Measurements from ENCODE around the gene ANP32B. TPM values are rescaled to one million over a fixed set of nuclear protein-coding genes. Genes with fewer than 3 reads are reported as not detected.

Gene ANP32B
- total and polyA plus RNA-seq, 7 donors, result 31.4 to 217 (median 66.7) TPM

- Histone ChIP-seq H3K27me3 (peaks cover 0 to 34% (median 0%) of the 10 kb centered on the region in 3 donors), H3K9me3 (no peaks in the 10 kb centered on the region), H3K4me3 (no peak within 1 kb of the TSS), H3K4me1 (no peaks in the 10 kb centered on the region), H3K36me3 (no peaks in the 10 kb centered on the region), H3K27ac (no peak within 1 kb of the TSS)
- DNase-seq, result no peak
- intact Hi-C loops (cut with DNase I), result no loop called here
- no peak for TF ChIP-seq POLR2A (IDR thresholded peaks at IDR 0.05)
- no peak for TF ChIP-seq CTCF (IDR thresholded peaks at IDR 0.05)
- TF ChIP-seq EP300 (IDR thresholded peaks at IDR 0.05), result no peak
- no peak for TF ChIP-seq POLR2AphosphoS5 (IDR thresholded peaks at IDR 0.05)
- 38 to 77% methylated on average over 3 of the region's 3 CpGs for WGBS, 2 donors
Observed at GRCh38 chr9:97938081-97938644, 45.0 kb upstream of the ANP32B start, which contains the start of gene HEMGN. Gene HEMGN (minus strand): TSS chr9:97938172. CDS start chr9:97938136, 36 bp downstream.

GRCh38 chr9:97940233-97940632 lies 42.9 kb upstream of the ANP32B start:
- intact Hi-C loops (cut with DNase I), result no loop called here
- no peaks in the 10 kb centered on the region for H3K36me3 ChIP-seq
- no peak overlapping the region for H3K4me3 ChIP-seq
- H3K27me3 ChIP-seq, result peaks cover 0 to 19% (median 0%) of the 10 kb centered on the region in 3 donors
- H3K9me3 ChIP-seq, result no peaks in the 10 kb centered on the region
- DNase-seq, result no peak
- TF ChIP-seq EP300 (IDR thresholded peaks at IDR 0.05), result no peak
- no peak for TF ChIP-seq POLR2A (IDR thresholded peaks at IDR 0.05)
- TF ChIP-seq POLR2AphosphoS5 (IDR thresholded peaks at IDR 0.05), result no peak
- TF ChIP-seq CTCF (IDR thresholded peaks at IDR 0.05), result no peak
- no peak overlapping the region for H3K27ac ChIP-seq
- no peaks in the 10 kb centered on the region for H3K4me1 ChIP-seq

- TF ChIP-seq CTCF (IDR thresholded peaks at IDR 0.05) (no peak), POLR2A (IDR thresholded peaks at IDR 0.05) (no peak), EP300 (IDR thresholded peaks at IDR 0.05) (no peak), POLR2AphosphoS5 (IDR thresholded peaks at IDR 0.05) (no peak)
- H3K27me3 ChIP-seq, result peaks cover 0 to 14% (median 0%) of the 10 kb centered on the region in 3 donors
- H3K4me1 ChIP-seq, result no peaks in the 10 kb centered on the region
- H3K36me3 ChIP-seq, result no peaks in the 10 kb centered on the region
- DNase-seq, result no peak
- WGBS, 2 donors, result 86 to 87% methylated on average over 3 of the region's 3 CpGs
- no peak overlapping the region for H3K27ac ChIP-seq
- H3K9me3 ChIP-seq, result no peaks in the 10 kb centered on the region
- intact Hi-C loops (cut with DNase I), result no loop called here
- no peak overlapping the region for H3K4me3 ChIP-seq
Observed at GRCh38 chr9:97940741-97941140, 42.4 kb upstream of the ANP32B start.

- H3K4me3 ChIP-seq, result no peak overlapping the region
- TF ChIP-seq EP300 (IDR thresholded peaks at IDR 0.05) (no peak), CTCF (IDR thresholded peaks at IDR 0.05) (no peak), POLR2A (IDR thresholded peaks at IDR 0.05) (no peak), POLR2AphosphoS5 (IDR thresholded peaks at IDR 0.05) (no peak)
- 92% methylated on average over 1 of the region's 1 CpG for whole genome bisulfite sequencing, 2 donors
Observed at GRCh38 chr9:97941323-97941722, 41.8 kb upstream of the ANP32B start.

GRCh38 chr9:97943308-97943855 lies 39.8 kb upstream of the ANP32B start:
- no peak for DNase-seq
- no peaks in the 10 kb centered on the region for H3K27me3 ChIP-seq
- no peak overlapping the region for H3K4me3 ChIP-seq
- no peaks in the 10 kb centered on the region for H3K4me1 ChIP-seq
- H3K27ac ChIP-seq, result no peak overlapping the region
- TF ChIP-seq POLR2A (IDR thresholded peaks at IDR 0.05) (no peak), CTCF (IDR thresholded peaks at IDR 0.05) (no peak), EP300 (IDR thresholded peaks at IDR 0.05) (no peak), POLR2AphosphoS5 (IDR thresholded peaks at IDR 0.05) (no peak)
- intact Hi-C loops (cut with DNase I), result no loop called here
- H3K9me3 ChIP-seq, result no peaks in the 10 kb centered on the region
- H3K36me3 ChIP-seq, result no peaks in the 10 kb centered on the region

More at GRCh38 chr9:97941323-97941722, 41.8 kb upstream of the ANP32B start:
- intact Hi-C loops (cut with DNase I), result no loop called here
- H3K36me3 ChIP-seq, result no peaks in the 10 kb centered on the region
- H3K9me3 ChIP-seq, result no peaks in the 10 kb centered on the region
- H3K4me1 ChIP-seq, result no peaks in the 10 kb centered on the region
- no peak for DNase-seq
- H3K27me3 ChIP-seq, result peaks cover 0 to 8% (median 0%) of the 10 kb centered on the region in 3 donors
- no peak overlapping the region for H3K27ac ChIP-seq

All from sigmoid colon (tissue), 7 donors.